ENCODE results near the gene EFCAB6. TPM values are rescaled to one million over a fixed set of nuclear protein-coding genes. Genes with fewer than 3 reads are reported as not detected.

Gene EFCAB6
- total RNA-seq, 1 experiment from 2014 or later, result 0.40 TPM

DNA sequence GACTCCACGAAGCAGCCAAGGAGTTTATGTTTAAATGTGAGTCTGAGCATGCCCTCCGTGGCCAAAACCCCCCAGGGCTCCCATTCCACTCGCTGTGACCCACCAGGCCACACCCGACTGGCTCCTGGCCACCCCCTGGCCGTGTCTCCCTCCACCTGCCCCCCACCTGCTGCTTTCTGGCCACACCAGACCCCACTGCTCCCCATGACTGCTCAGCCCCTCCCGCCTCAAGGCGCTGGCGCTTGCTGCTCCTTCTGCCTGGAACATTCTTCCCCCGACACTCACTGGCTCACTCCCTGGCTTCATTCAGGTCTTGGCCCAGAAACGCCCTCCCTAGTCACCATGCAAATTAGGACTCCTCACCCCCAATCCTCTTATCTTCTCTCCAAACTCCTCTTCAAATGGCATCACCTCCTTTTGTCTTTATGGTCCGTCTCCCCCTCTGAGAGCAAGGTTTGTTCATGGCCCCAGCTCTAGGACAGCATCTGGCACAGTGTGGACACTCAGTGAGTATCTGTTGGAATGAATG lies 72.2 kb downstream of the EFCAB6 start:
- intact Hi-C loops (cut with micrococcal nuclease), result no loop called here
- BruUV-seq (replicated peaks), result no TSS peak
- ChIA-PET CTCF (no interaction called here), POLR2A (no interaction called here)
- Mint-ChIP-seq H3K27ac (ENCODE audit: low read depth, unreplicated experiment) (no peak overlapping the region), H3K27me3 (ENCODE audit: insufficient read depth, unreplicated experiment) (peaks cover 16% of the 10 kb centered on the region), H3K36me3 (ENCODE audit: insufficient read depth, unreplicated experiment) (no peaks in the 10 kb centered on the region), H3K4me1 (ENCODE audit: insufficient read depth, unreplicated experiment) (no peaks in the 10 kb centered on the region), H3K4me3 (ENCODE audit: unreplicated experiment) (no peak overlapping the region), H3K9me3 (ENCODE audit: unreplicated experiment) (no peaks in the 10 kb centered on the region)
- no peak for DNase-seq (ENCODE audit: unreplicated experiment)
- TF ChIP-seq CTCF (IDR thresholded peaks at IDR 0.05; ENCODE audit: unreplicated experiment), result no peak

GRCh38 chr22:43737150-43737828 lies 74.8 kb downstream of the EFCAB6 start:
- Mint-ChIP-seq H3K9me3 (ENCODE audit: unreplicated experiment) (no peaks in the 10 kb centered on the region), H3K27ac (ENCODE audit: low read depth, unreplicated experiment) (no peak overlapping the region), H3K36me3 (ENCODE audit: insufficient read depth, unreplicated experiment) (no peaks in the 10 kb centered on the region), H3K4me1 (ENCODE audit: insufficient read depth, unreplicated experiment) (no peaks in the 10 kb centered on the region), H3K4me3 (ENCODE audit: unreplicated experiment) (no peak overlapping the region), H3K27me3 (ENCODE audit: insufficient read depth, unreplicated experiment) (no peaks in the 10 kb centered on the region)
- DNase-seq (ENCODE audit: unreplicated experiment), result no peak
- ChIA-PET CTCF (no interaction called here), POLR2A (no interaction called here)
- intact Hi-C loops (cut with micrococcal nuclease), result no loop called here
- BruUV-seq (replicated peaks), result no TSS peak
- no peak for TF ChIP-seq CTCF (IDR thresholded peaks at IDR 0.05; ENCODE audit: unreplicated experiment)

DNA sequence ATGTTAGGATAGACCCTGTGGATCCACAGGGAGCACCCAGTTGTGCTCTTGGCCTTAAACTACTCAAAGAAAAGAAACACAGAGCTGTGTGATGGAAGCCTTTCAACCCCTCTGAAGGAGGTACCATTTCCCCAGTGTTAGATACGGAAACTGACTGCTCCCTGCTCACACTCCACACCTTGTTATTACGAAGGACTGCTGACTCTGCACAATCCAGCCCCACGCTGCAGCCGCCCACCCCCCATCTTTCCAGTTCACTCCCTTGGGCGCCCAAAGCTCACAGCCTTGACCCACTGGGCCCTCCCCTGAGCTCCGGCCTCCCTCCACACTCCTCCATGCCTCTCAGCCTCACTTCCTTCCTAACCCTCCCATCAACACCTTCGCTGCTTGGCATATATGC lies 75.5 kb downstream of the EFCAB6 start:
- no peak for TF ChIP-seq CTCF (IDR thresholded peaks at IDR 0.05; ENCODE audit: unreplicated experiment)
- H3K4me1 Mint-ChIP-seq (ENCODE audit: insufficient read depth, unreplicated experiment), result no peaks in the 10 kb centered on the region
- intact Hi-C loops (cut with micrococcal nuclease), result no loop called here
- no peak overlapping the region for H3K4me3 Mint-ChIP-seq (ENCODE audit: unreplicated experiment)
- H3K9me3 Mint-ChIP-seq (ENCODE audit: unreplicated experiment), result no peaks in the 10 kb centered on the region
- POLR2A ChIA-PET, result no interaction called here
- H3K36me3 Mint-ChIP-seq (ENCODE audit: insufficient read depth, unreplicated experiment), result no peaks in the 10 kb centered on the region
- CTCF ChIA-PET, result no interaction called here
- BruUV-seq (replicated peaks), result no TSS peak
- DNase-seq (ENCODE audit: unreplicated experiment), result no peak
- no peaks in the 10 kb centered on the region for H3K27me3 Mint-ChIP-seq (ENCODE audit: insufficient read depth, unreplicated experiment)
- H3K27ac Mint-ChIP-seq (ENCODE audit: low read depth, unreplicated experiment), result no peak overlapping the region

- ChIA-PET POLR2A (interaction anchor here (0.6 kb wide), 1 partner anchor 12 kb away, joined by 3 read pairs; no protein-coding TSS in a partner anchor), CTCF (interaction anchor here (0.9 kb wide), 1 partner anchor 23 kb away, joined by 3 read pairs; no protein-coding TSS in a partner anchor)
- H3K27me3 Mint-ChIP-seq (ENCODE audit: insufficient read depth, unreplicated experiment), result peaks cover 17% of the 10 kb centered on the region
- no peak for DNase-seq (ENCODE audit: unreplicated experiment)
- H3K9me3 Mint-ChIP-seq (ENCODE audit: unreplicated experiment), result no peaks in the 10 kb centered on the region
- H3K4me3 Mint-ChIP-seq (ENCODE audit: unreplicated experiment), result no peak overlapping the region
- no peak overlapping the region for H3K27ac Mint-ChIP-seq (ENCODE audit: low read depth, unreplicated experiment)
- no peaks in the 10 kb centered on the region for H3K4me1 Mint-ChIP-seq (ENCODE audit: insufficient read depth, unreplicated experiment)
- no TSS peak for BruUV-seq (replicated peaks)
- intact Hi-C loops (cut with micrococcal nuclease), result no loop called here
- no peaks in the 10 kb centered on the region for H3K36me3 Mint-ChIP-seq (ENCODE audit: insufficient read depth, unreplicated experiment)
- TF ChIP-seq CTCF (IDR thresholded peaks at IDR 0.05; ENCODE audit: unreplicated experiment), result no peak
These were observed 77.5 kb downstream of the EFCAB6 start for GRCh38 chr22:43734370-43735150.

All from MCF 10A (cell line).